ENCODE results near the gene MRPS27.

Gene MRPS27

GRCh38 chr5:72234265-72234700 is 85.8 kb downstream of the MRPS27 start:
- no peak for DNase-seq

DNA sequence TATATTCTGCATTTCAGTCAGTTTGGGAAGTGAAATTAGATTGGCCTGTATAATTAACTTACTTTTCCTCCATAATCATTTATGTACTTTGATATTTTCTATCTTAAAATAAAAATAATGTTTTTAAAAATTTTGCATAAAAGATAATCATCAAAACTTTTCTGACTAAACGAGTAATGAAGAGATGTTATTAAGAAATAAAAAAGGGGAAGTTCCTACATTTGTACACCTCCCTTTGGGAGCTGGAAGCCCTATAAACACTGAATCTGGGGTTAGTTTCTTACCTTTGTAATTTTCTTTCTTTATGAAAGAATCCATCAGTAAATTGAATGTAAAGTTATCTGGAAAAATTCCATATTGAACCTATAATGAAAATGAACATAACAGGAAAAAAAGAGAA is 86.2 kb downstream of the MRPS27 start:
- no peak for DNase-seq

GRCh38 chr5:72232838-72233237 is 87.2 kb downstream of the MRPS27 start:
- DNase-seq: no peak

DNA sequence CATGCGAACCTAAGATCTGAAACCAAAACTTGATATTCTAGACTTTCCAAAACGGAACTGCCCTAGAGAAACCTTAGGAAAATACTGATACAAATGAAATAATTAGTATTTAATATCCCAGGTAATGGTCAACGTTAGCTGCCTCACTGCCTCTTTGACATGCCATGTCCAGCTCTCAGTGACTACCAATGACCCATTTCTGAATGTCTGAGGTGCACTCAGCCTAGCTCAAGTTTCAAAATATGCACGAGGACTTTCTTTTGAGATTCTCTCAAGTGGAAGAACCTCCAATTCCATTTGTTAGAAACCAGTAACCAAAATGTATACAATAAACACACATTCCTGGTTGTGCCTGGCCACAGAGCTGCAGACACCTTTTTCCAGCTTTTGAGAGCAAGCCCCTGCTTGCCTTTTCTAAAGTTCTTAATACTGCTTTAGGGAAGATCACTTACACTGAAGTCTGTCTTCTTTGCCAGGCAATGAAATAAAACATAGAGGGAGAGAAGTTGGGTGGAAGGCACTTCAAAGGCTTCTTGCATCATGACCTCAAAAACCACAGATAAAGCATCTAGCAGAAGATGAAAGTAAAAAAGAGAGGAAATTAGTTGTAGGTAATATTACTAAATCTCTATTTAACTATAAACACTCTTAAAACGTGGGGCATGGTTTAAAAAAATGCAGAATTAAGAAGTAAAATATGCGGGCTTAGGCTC is 87.9 kb downstream of the MRPS27 start:
- DNase-seq: no peak

DNA sequence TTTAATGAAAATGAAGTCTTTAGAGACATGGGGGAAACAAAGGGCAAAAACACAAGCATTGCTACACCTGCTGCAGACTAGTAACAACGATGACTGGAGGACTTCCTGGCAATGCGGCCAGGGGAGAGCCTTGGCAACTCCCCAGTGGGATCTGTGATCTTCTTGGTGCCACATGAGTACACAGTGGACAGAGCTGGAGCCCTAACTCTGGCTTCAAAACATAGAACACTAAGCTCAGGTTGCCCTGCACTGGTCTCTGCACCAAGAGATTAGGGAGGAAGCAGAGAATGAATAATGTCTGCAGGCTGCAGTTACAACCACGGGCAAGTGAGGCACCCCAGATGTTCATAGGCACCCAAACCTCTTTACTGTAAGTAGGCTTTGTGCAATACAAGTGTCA is 91.1 kb downstream of the MRPS27 start:
- DNase-seq: no peak

GRCh38 chr5:72226950-72227349 is 93.1 kb downstream of the MRPS27 start:
- peak in 10 of 58 donors; percentile 6 to 28 (median 13) for DNase-seq

- no peak for DNase-seq
These were observed 94.3 kb downstream of the MRPS27 start for GRCh38 chr5:72225741-72226140.

- no peak for DNase-seq
These were observed 95.0 kb downstream of the MRPS27 start for GRCh38 chr5:72224946-72225463.

- DNase-seq: no peak
These were observed 96.7 kb downstream of the MRPS27 start for GRCh38 chr5:72223371-72223770.

DNA sequence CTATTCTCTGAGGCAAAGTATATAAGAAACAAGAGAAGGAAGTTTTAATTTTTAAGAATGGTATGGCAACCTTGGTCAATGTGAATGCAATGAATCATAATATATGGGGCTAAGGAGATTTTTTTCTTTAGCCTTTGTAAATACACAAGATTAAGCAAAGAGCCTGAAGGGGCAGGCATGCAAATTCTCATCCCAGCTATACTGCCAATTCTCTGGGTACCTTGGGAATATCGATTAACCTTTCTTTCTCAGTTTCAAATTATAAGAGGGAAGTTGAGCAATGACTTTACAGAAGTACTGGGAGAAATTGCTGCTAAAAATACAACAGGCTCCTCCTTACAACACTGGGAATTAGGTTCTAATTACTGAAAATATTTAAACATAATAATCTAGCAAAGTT is 97.5 kb downstream of the MRPS27 start:
- DNase-seq: no peak

GRCh38 chr5:72221541-72221940 is 98.5 kb downstream of the MRPS27 start:
- no peak for DNase-seq

DNA sequence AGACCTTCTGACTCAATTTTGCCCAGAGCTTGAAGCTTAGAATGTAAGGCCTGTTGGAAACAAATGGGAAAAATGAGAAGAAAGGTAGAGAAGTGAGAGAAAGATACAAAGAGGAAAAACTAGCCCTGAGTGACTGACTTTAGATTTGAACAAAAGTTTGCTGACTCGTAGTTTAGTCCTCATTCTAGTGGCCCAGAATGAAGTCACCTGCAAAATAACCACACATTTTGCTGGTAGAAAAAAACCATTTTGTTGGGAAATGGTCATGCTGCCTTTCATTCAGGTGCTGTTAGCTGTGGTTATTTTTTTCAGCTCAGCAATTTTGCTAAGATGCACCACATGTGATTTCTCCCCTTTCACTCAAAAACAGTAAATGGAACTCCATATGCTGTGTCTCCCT is 98.9 kb downstream of the MRPS27 start:
- DNase-seq: no peak

GRCh38 chr5:72216756-72217155 is 103.3 kb downstream of the MRPS27 start:
- DNase-seq: no peak

GRCh38 chr5:72214168-72214567 is 105.9 kb downstream of the MRPS27 start:
- DNase-seq: no peak

- no peak for DNase-seq
These were observed 106.6 kb downstream of the MRPS27 start for GRCh38 chr5:72213482-72213881.

DNA sequence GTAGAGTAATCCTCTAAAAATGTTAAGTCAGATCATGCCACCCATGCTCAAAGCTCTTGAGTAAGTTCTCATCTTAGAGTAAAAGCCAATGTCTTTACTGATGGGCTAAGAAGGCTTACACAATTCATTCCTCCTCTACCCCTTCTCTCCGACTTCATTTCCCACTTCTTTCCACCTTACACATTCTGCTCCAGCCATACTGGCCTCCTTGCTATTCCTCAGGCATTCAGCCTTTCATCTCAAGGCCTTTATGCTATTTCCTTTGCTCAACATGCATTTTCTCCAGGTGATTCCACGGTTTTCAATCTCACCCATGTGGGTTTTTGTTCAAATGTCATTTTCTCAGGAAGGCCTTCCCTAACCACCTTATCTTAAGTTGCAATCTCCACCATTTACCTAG is 107.9 kb downstream of the MRPS27 start:
- no peak for DNase-seq

- DNase-seq: peak in 14 of 58 donors; percentile 2 to 63 (median 14)
These were observed 109.0 kb downstream of the MRPS27 start for GRCh38 chr5:72210888-72211678.

GRCh38 chr5:72209147-72210115 is 110.6 kb downstream of the MRPS27 start:
- peak in 17 of 58 donors; percentile 4 to 78 (median 17) for DNase-seq

GRCh38 chr5:72208324-72208926 is 111.6 kb downstream of the MRPS27 start:
- no peak for DNase-seq

GRCh38 chr5:72206994-72207393 is 113.0 kb downstream of the MRPS27 start:
- no peak for DNase-seq

DNA sequence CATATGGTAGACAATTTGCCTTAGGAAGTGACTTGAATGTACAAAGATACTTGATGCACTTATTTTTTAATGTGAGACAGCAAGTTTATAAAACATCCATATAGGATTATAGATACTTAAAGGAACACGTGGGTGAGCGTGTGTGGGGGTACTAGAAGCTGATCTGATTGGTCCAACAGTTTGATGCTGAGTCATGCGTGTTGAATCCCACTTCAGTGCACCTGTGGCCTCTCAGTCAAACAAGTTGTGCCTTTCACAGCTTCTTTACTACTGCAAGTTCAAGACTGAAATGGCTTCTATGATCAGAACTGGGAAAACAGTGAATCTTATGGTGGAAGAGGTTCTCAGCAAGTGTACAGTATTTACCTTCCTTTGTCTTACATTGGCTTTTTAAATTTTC is 113.9 kb downstream of the MRPS27 start:
- DNase-seq: no peak

All from anterior cingulate cortex (tissue), 58 donors.